HG03064 (cell line): ENCODE data around the gene ASB1.
"Not testable (repeated sequence)": the region's sequence is repeated elsewhere in the genome, so short reads cannot be mapped to it uniquely, and the experiment has no call there.

Experiments used
- ATAC-seq: cut with Tn5 transposase; IDR thresholded peaks from one replicate; pipeline ENCODE4 v1.9.1; 2021; ENCODE audit warnings: low read depth; ENCODE audit not compliant: unreplicated experiment

Gene ASB1

GRCh38 chr2:238441262-238442114 lies 14.8 kb downstream of the ASB1 start:
- no peak for ATAC-seq

- not testable (repeated sequence) for ATAC-seq
These were observed 15.5 kb downstream of the ASB1 start for GRCh38 chr2:238442257-238442656.

GRCh38 chr2:238444242-238444641 lies 17.5 kb downstream of the ASB1 start:
- no peak for ATAC-seq

- no peak for ATAC-seq
These were observed 18.9 kb downstream of the ASB1 start for GRCh38 chr2:238445409-238446190.

- no peak for ATAC-seq
These were observed 19.6 kb downstream of the ASB1 start for GRCh38 chr2:238446371-238446770.

GRCh38 chr2:238448031-238448955 lies 21.6 kb downstream of the ASB1 start:
- ATAC-seq: no peak

GRCh38 chr2:238449241-238449640 lies 22.5 kb downstream of the ASB1 start:
- no peak for ATAC-seq

GRCh38 chr2:238449909-238450417 lies 23.2 kb downstream of the ASB1 start:
- ATAC-seq: no peak

GRCh38 chr2:238450440-238450861 lies 23.7 kb downstream of the ASB1 start:
- ATAC-seq: no peak

- no peak for ATAC-seq
These were observed 27.1 kb downstream of the ASB1 start for GRCh38 chr2:238453842-238454241.

GRCh38 chr2:238456449-238456848 lies 29.7 kb downstream of the ASB1 start:
- no peak for ATAC-seq

- ATAC-seq: no peak
These were observed 30.5 kb downstream of the ASB1 start for GRCh38 chr2:238456970-238457926.

GRCh38 chr2:238457927-238458324 lies 31.2 kb downstream of the ASB1 start:
- no peak for ATAC-seq

GRCh38 chr2:238458651-238459050 lies 31.9 kb downstream of the ASB1 start:
- ATAC-seq: no peak

- ATAC-seq: no peak
These were observed 32.4 kb downstream of the ASB1 start for GRCh38 chr2:238459081-238459629.

GRCh38 chr2:238461051-238461450 lies 34.3 kb downstream of the ASB1 start:
- no peak for ATAC-seq

- no peak for ATAC-seq
These were observed 34.8 kb downstream of the ASB1 start for GRCh38 chr2:238461491-238461890.

- ATAC-seq: no peak
These were observed 35.2 kb downstream of the ASB1 start for GRCh38 chr2:238461916-238462315.

GRCh38 chr2:238462782-238463396 lies 36.2 kb downstream of the ASB1 start:
- peak; percentile 76 for ATAC-seq
